H9 (cell line): ENCODE results near the gene RNF145. TPM values are rescaled to one million over a fixed set of nuclear protein-coding genes. Genes with fewer than 3 reads are reported as not detected.

Experiments
- DNase-seq: peaks from one replicate; pipeline ENCODE4 v3.0.0-alpha.2; 2017
- H2AFZ ChIP-seq: one replicate; pipeline ENCODE4 v1.6.1; 2013; ENCODE audit warnings: mild to moderate bottlenecking, low read length, control low read depth, moderate library complexity
- H2AK5ac ChIP-seq: 2 replicates; pipeline ENCODE4 v1.6.1; 2013; ENCODE audit warnings: low read length, control low read depth, mixed read lengths; ENCODE audit not compliant: insufficient read length
- H2BK120ac ChIP-seq: one replicate; pipeline ENCODE4 v1.6.1; 2013; ENCODE audit warnings: low read depth, mild to moderate bottlenecking, low read length, control low read depth, inconsistent platforms; ENCODE audit not compliant: poor library complexity, severe bottlenecking
- H2BK12ac ChIP-seq: 2 replicates; pipeline ENCODE4 v1.6.1; 2013; ENCODE audit warnings: low read length, control low read depth, mixed read lengths, low read depth; ENCODE audit not compliant: insufficient read length
- H2BK15ac ChIP-seq: 2 replicates; pipeline ENCODE4 v1.6.1; 2013; ENCODE audit warnings: low read depth, low read length, control low read depth
- H2BK20ac ChIP-seq: one replicate; pipeline ENCODE4 v1.6.1; 2013; ENCODE audit warnings: low read depth, mild to moderate bottlenecking, low read length, control low read depth, inconsistent platforms; ENCODE audit not compliant: poor library complexity, severe bottlenecking
- H2BK5ac ChIP-seq: 2 replicates; pipeline ENCODE4 v1.6.1; 2013; ENCODE audit warnings: low read length, control low read depth, mixed read lengths; ENCODE audit not compliant: insufficient read length
- H3K14ac ChIP-seq: 2 replicates; pipeline ENCODE4 v1.6.1; 2013; ENCODE audit warnings: low read length, control low read depth; ENCODE audit not compliant: insufficient read depth
- H3K18ac ChIP-seq: 2 replicates; pipeline ENCODE4 v1.6.1; 2013; ENCODE audit warnings: low read depth, mild to moderate bottlenecking, mixed read lengths, low read length, control low read depth; ENCODE audit not compliant: insufficient read length
- H3K23ac ChIP-seq: 2 replicates; pipeline ENCODE4 v1.6.1; 2013; ENCODE audit warnings: low read length, control low read depth, mixed read lengths, low read depth; ENCODE audit not compliant: insufficient read length
- H3K23me2 ChIP-seq: 2 replicates; pipeline ENCODE4 v1.6.1; 2013; ENCODE audit warnings: low read depth, mild to moderate bottlenecking, mixed read lengths, low read length, control low read depth; ENCODE audit not compliant: insufficient read length, poor library complexity, severe bottlenecking
- H3K27ac ChIP-seq: 2 replicates; pipeline ENCODE4 v1.5.1; 2013; ENCODE audit warnings: low read length, control low read depth, mixed read lengths, low read depth; ENCODE audit not compliant: insufficient read length
- H3K27me3 ChIP-seq: 2 replicates; pipeline ENCODE4 v1.6.1; 2013; ENCODE audit warnings: low read length, control low read depth, inconsistent platforms; ENCODE audit not compliant: insufficient read depth
- H3K4ac ChIP-seq: 2 replicates; pipeline ENCODE4 v1.6.1; 2013; ENCODE audit warnings: low read depth, mild to moderate bottlenecking, control low read depth, inconsistent platforms, low read length, moderate library complexity
- H3K4me1 ChIP-seq: 2 replicates; pipeline ENCODE4 v1.6.1; 2013; ENCODE audit warnings: low read length, control low read depth, inconsistent platforms; ENCODE audit not compliant: insufficient read depth
- H3K4me2 ChIP-seq: 2 replicates; pipeline ENCODE4 v1.6.1; 2013; ENCODE audit warnings: low read length, control low read depth, mixed read lengths; ENCODE audit not compliant: insufficient read length, insufficient read depth
- H3K56ac ChIP-seq: 2 replicates; pipeline ENCODE4 v1.6.1; 2013; ENCODE audit warnings: low read depth, mild to moderate bottlenecking, mixed read lengths, low read length, control low read depth; ENCODE audit not compliant: insufficient read length
- H3K79me1 ChIP-seq: 2 replicates; pipeline ENCODE4 v1.6.1; 2013; ENCODE audit warnings: low read depth, mild to moderate bottlenecking, moderate library complexity, low read length, control low read depth, inconsistent platforms; ENCODE audit not compliant: insufficient read depth, poor library complexity, severe bottlenecking
- H3K79me2 ChIP-seq: 2 replicates; pipeline ENCODE4 v1.6.1; 2013; ENCODE audit warnings: low read length, control low read depth, inconsistent platforms; ENCODE audit not compliant: insufficient read depth
- H3K9ac ChIP-seq: 2 replicates; pipeline ENCODE4 v1.6.1; 2013; ENCODE audit warnings: low read length, control low read depth, mixed read lengths; ENCODE audit not compliant: insufficient read length; ENCODE audit errors: extremely low read depth
- H3K9me3 ChIP-seq: one replicate; pipeline ENCODE4 v1.6.1; 2013; ENCODE audit warnings: low read depth, low read length, inconsistent platforms; ENCODE audit not compliant: control insufficient read depth
- H3T11ph ChIP-seq: one replicate; pipeline ENCODE4 v1.6.1; 2013; ENCODE audit warnings: mild to moderate bottlenecking, low read length, control low read depth, inconsistent platforms
- H4K20me1 ChIP-seq: one replicate; pipeline ENCODE4 v1.6.1; 2013; ENCODE audit not compliant: control insufficient read depth, insufficient read length, insufficient read depth
- H4K5ac ChIP-seq: 2 replicates; pipeline ENCODE4 v1.6.1; 2013; ENCODE audit warnings: low read depth, mild to moderate bottlenecking, mixed read lengths, low read length, control low read depth; ENCODE audit not compliant: insufficient read length
- H4K8ac ChIP-seq: replicated peaks from 2 replicates; pipeline ENCODE4 v1.6.1; 2013; ENCODE audit warnings: low read length, control low read depth, mixed read lengths, low read depth; ENCODE audit not compliant: insufficient read length
- H4K91ac ChIP-seq: 2 replicates; pipeline ENCODE4 v1.6.1; 2013; ENCODE audit warnings: low read depth, mild to moderate bottlenecking, moderate library complexity, mixed read lengths, low read length, control low read depth; ENCODE audit not compliant: insufficient read length
- H3K27ac Mint-ChIP-seq, 3 experiments: 2 replicates in 2 of 3; 3 replicates in 1 of 3; pipeline ENCODE4 v1.8.0; 2020 to 2021; ENCODE audit warnings: mixed read lengths in 3 of 3, mild to moderate bottlenecking in 1 of 3, moderate library complexity in 1 of 3
- H3K27me3 Mint-ChIP-seq: 2 replicates; pipeline ENCODE4 v1.8.0; 2021; ENCODE audit warnings: low read depth, mild to moderate bottlenecking, moderate library complexity, mixed read lengths
- H3K36me3 Mint-ChIP-seq, 3 experiments: 2 replicates in 2 of 3; 3 replicates in 1 of 3; pipeline ENCODE4 v1.8.0; 2020 to 2021; ENCODE audit warnings: low read depth in 3 of 3, mixed read lengths in 3 of 3; ENCODE audit not compliant: insufficient read depth in 1 of 3
- H3K4me1 Mint-ChIP-seq, 2 experiments: 2 replicates each; pipeline ENCODE4 v1.8.0; 2020; ENCODE audit warnings: mixed read lengths in 2 of 2
- H3K4me3 Mint-ChIP-seq, 2 experiments: 2 replicates in 1 of 2; 3 replicates in 1 of 2; pipeline ENCODE4 v1.8.0; 2020 to 2021; ENCODE audit warnings: mild to moderate bottlenecking in 2 of 2, mixed read lengths in 2 of 2, moderate library complexity in 1 of 2
- H3K9me3 Mint-ChIP-seq, 2 experiments: 2 replicates in 1 of 2; 3 replicates in 1 of 2; pipeline ENCODE4 v1.8.0; 2020; ENCODE audit warnings: mild to moderate bottlenecking in 2 of 2, mixed read lengths in 2 of 2, moderate library complexity in 1 of 2
- WGBS: extraction: QIAGEN DNeasy Blood & Tissue Kit; methylation state at CpG from one replicate; pipeline ENCODE4 v1.1.7; 2013; ENCODE audit warnings: missing lambda C conversion rate, low lambda C conversion rate, mixed read lengths; ENCODE audit not compliant: insufficient read length; ENCODE audit errors: extremely low coverage; 5-methylcytosine and 5-hydroxymethylcytosine counted together
- total RNA-seq: library from RNA; stranded (reverse); gene quantifications from 2 replicates; pipeline ENCODE4 v1.2.1, GENCODE V29; 2021
- TF ChIP-seq, protein P1 (sequence below): fragments of 200-600 bp; sonication (generic); conservative IDR thresholded peaks from 3 replicates; pipeline ENCODE4 v1.8.0; 2021; ENCODE audit warnings: antibody characterized with exemption, mild to moderate bottlenecking

Gene RNF145
- total RNA-seq, 1 experiment from 2014 or later = 59.1 TPM

DNA sequence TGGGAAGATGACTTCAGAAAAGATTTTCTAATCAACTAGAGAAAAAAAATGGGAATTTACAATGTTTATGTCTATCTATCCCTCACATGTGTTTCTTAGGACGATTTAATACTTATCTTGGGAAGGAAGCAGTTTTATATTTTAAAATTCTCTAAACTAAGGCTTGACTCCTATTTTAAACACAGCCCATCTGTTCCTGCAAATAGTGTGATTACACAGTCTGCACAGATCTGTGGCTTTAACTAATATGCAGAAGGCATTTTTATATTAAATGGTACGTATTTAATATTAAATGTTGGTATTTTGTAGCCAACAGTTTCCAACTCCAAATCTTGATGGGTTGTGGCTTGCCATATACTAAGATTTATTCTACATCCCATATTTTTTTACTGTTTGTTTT is 56.5 kb downstream of the RNF145 start:
- TF ChIP-seq, protein P1, sequence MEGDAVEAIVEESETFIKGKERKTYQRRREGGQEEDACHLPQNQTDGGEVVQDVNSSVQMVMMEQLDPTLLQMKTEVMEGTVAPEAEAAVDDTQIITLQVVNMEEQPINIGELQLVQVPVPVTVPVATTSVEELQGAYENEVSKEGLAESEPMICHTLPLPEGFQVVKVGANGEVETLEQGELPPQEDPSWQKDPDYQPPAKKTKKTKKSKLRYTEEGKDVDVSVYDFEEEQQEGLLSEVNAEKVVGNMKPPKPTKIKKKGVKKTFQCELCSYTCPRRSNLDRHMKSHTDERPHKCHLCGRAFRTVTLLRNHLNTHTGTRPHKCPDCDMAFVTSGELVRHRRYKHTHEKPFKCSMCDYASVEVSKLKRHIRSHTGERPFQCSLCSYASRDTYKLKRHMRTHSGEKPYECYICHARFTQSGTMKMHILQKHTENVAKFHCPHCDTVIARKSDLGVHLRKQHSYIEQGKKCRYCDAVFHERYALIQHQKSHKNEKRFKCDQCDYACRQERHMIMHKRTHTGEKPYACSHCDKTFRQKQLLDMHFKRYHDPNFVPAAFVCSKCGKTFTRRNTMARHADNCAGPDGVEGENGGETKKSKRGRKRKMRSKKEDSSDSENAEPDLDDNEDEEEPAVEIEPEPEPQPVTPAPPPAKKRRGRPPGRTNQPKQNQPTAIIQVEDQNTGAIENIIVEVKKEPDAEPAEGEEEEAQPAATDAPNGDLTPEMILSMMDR = no peak

More for the DNA sequence above, 56.5 kb downstream of the RNF145 start:
- peaks cover 0 to 8% (median 0%) of the 10 kb centered on the region in 3 experiments; a peak in 3 of 7 replicates for H3K36me3 Mint-ChIP-seq
- Histone ChIP-seq H3K23ac (no peak overlapping the region), H2AK5ac (no peak overlapping the region), H3K27ac (no peak overlapping the region), H2BK120ac (no peak overlapping the region), H2BK15ac (no peak overlapping the region), H3K27me3 (no peaks in the 10 kb centered on the region), H3K4me2 (no peak overlapping the region), H2BK5ac (no peak overlapping the region), H4K20me1 (no peaks in the 10 kb centered on the region), H4K8ac (no peak overlapping the region), H4K5ac (no peak overlapping the region), H2AFZ (no peak overlapping the region), H3K56ac (no peak overlapping the region), H3K79me1 (no peaks in the 10 kb centered on the region), H3K9ac (no peak overlapping the region), H3T11ph (no peak overlapping the region), H3K18ac (no peak overlapping the region), H2BK12ac (no peak overlapping the region), H4K91ac (no peak overlapping the region), H3K14ac (no peak overlapping the region), H3K79me2 (no peaks in the 10 kb centered on the region), H3K23me2 (no peaks in the 10 kb centered on the region), H3K4me1 (no peaks in the 10 kb centered on the region), H3K9me3 (no peaks in the 10 kb centered on the region), H2BK20ac (no peak overlapping the region), H3K4ac (no peak overlapping the region)
- no peak for DNase-seq
- H3K4me3 Mint-ChIP-seq = no peak overlapping the region
- H3K9me3 Mint-ChIP-seq = no peaks in the 10 kb centered on the region
- no peaks in the 10 kb centered on the region for H3K4me1 Mint-ChIP-seq
- H3K27me3 Mint-ChIP-seq = peaks cover 5% of the 10 kb centered on the region
- H3K27ac Mint-ChIP-seq = no peak overlapping the region
- WGBS = no CpG with 5 or more reads among the region's 2 CpGs
